PC-3 (cell line): ENCODE measurements around the gene SDR42E1. TPM values are rescaled to one million over a fixed set of nuclear protein-coding genes. Genes with fewer than 3 reads are reported as not detected.

Experiments
- ATAC-seq: fragments of 200-7000 bp; cut with Tn5 transposase; 2 replicates; pipeline ENCODE4 v1.9.1; 2020; ENCODE audit warnings: mild to moderate bottlenecking, moderate library complexity
- BruUV-seq: library from RNA; stranded (reverse); fragments of 400-500 nt; replicated peaks from 2 replicates; lab custom pipeline; 2021; lab: Mats Ljungman, UMichigan
- CTCF ChIA-PET: fragments of 300-600 bp; sonication (Branson Sonifier 250); formaldehyde crosslinking; loops from one replicate; lab custom pipeline; 2022; ENCODE audit warnings: antibody characterized with exemption; lab: Charles Lee
- POLR2A ChIA-PET: fragments of 300-600 bp; sonication (Branson Sonifier 250); formaldehyde crosslinking; loops from one replicate; lab custom pipeline; 2022; ENCODE audit warnings: antibody characterized with exemption; ENCODE audit not compliant: unreplicated experiment; lab: Charles Lee
- DNase-seq: peaks from one replicate; pipeline ENCODE4 v3.0.0-alpha.2; 2015
- H2AFZ ChIP-seq: fragments of 300-600 bp; sonication (generic); 2 replicates; pipeline ENCODE4 v1.6.0; 2016; ENCODE audit warnings: antibody characterized with exemption, low read length
- H3F3A ChIP-seq: fragments of 300-600 bp; sonication (generic); one replicate; pipeline ENCODE4 v1.6.0; 2017; ENCODE audit warnings: antibody characterized with exemption, low read length, control low read depth, mild to moderate bottlenecking; ENCODE audit not compliant: unreplicated experiment
- H3K27ac ChIP-seq: fragments of 300-600 bp; sonication (generic); 2 replicates; pipeline ENCODE4 v1.5.1; 2016; ENCODE audit warnings: mild to moderate bottlenecking, low read length
- H3K27me3 ChIP-seq: fragments of 300-600 bp; sonication (generic); 2 replicates; pipeline ENCODE4 v1.6.1; 2016; ENCODE audit warnings: low read length, mixed read lengths
- H3K36me3 ChIP-seq: fragments of 300-600 bp; sonication (generic); 2 replicates; pipeline ENCODE4 v1.6.1; 2016; ENCODE audit warnings: low read depth, mixed run types, low read length, mixed read lengths
- H3K4me1 ChIP-seq: fragments of 300-600 bp; sonication (generic); 2 replicates; pipeline ENCODE4 v1.5.1; 2016; ENCODE audit warnings: low read length; ENCODE audit not compliant: insufficient read depth
- H3K4me2 ChIP-seq: fragments of 300-600 bp; sonication (generic); 2 replicates; pipeline ENCODE4 v1.6.0; 2016; ENCODE audit warnings: low read length
- H3K4me3 ChIP-seq: fragments of 300-600 bp; sonication (generic); 2 replicates; pipeline ENCODE4 v1.5.1; 2016; ENCODE audit warnings: mild to moderate bottlenecking, low read length, mixed read lengths
- H3K79me2 ChIP-seq: fragments of 300-600 bp; sonication (generic); 2 replicates; pipeline ENCODE4 v1.6.1; 2017; ENCODE audit warnings: low read length, mixed read lengths
- H3K9ac ChIP-seq: fragments of 300-600 bp; sonication (generic); 2 replicates; pipeline ENCODE4 v1.6.0; 2016; ENCODE audit warnings: mild to moderate bottlenecking, low read length
- H3K9me2 ChIP-seq: fragments of 300-600 bp; sonication (generic); replicated peaks from 2 replicates; pipeline ENCODE4 v1.6.1; 2016; ENCODE audit warnings: mixed run types, low read length, mixed read lengths
- H3K9me3 ChIP-seq: fragments of 300-600 bp; sonication (generic); 2 replicates; pipeline ENCODE4 v1.6.1; 2016; ENCODE audit warnings: low read length, mixed read lengths
- H4K20me1 ChIP-seq: fragments of 300-600 bp; sonication (generic); 2 replicates; pipeline ENCODE4 v1.6.1; 2016; ENCODE audit warnings: low read length, mixed read lengths
- CTCF ChIP-seq: fragments of 300-600 bp; sonication (generic); conservative IDR thresholded peaks from 2 replicates; pipeline ENCODE4 v1.5.1; 2017; ENCODE audit warnings: antibody characterized with exemption, low read depth, mild to moderate bottlenecking, low read length
- EZH2 ChIP-seq: fragments of 300-600 bp; sonication (generic); IDR thresholded peaks from one replicate; pipeline ENCODE4 v1.6.1; 2017; ENCODE audit warnings: antibody characterized with exemption, mild to moderate bottlenecking, low read length; ENCODE audit not compliant: unreplicated experiment
- EZH2phosphoT487 ChIP-seq: fragments of 300-600 bp; sonication (generic); IDR thresholded peaks from 2 replicates; pipeline ENCODE4 v1.6.1; 2018; ENCODE audit warnings: mild to moderate bottlenecking, antibody characterized with exemption, low read length, borderline replicate concordance
- intact Hi-C: fragments of 100-400 bp; cut with micrococcal nuclease; formaldehyde crosslinking; loops from 2 replicates; pipeline ENCODE4 v1.9.0; 2023
- total RNA-seq: library from RNA; depleted of rRNA; stranded (reverse); fragments of >200 nt; gene quantifications from 2 replicates; pipeline ENCODE4 v1.2.3, GENCODE V29; 2014

Gene SDR42E1
- total RNA-seq, 1 experiment from 2014 or later = not detected

DNA sequence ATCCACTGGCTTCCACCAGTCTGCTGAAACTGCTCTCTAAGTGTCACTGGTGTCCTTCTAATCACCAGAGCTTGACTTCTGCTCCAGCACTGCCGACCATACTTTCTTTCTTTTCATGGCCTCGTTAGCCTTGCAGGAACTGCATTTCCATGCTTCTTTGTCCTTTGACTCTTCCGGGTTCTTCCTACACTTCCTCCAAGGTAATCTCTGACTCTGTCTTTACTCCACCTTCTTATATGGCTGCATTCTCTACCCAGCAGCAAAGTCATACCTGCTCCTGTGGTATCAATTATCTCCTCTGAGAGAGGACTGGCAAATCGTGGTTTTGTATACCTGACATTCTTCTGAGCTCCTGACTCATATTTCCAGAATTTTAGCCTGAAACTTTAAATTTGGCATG lies 30.3 kb upstream of the SDR42E1 start:
- H3K27me3 ChIP-seq = no peaks in the 10 kb centered on the region
- CTCF ChIA-PET = no interaction called here
- H3K79me2 ChIP-seq = no peaks in the 10 kb centered on the region
- no peak overlapping the region for H2AFZ ChIP-seq
- H3K27ac ChIP-seq = no peak overlapping the region
- POLR2A ChIA-PET = no interaction called here
- intact Hi-C loops = no loop called here
- ATAC-seq = no peak
- H3K36me3 ChIP-seq = no peaks in the 10 kb centered on the region
- no peaks in the 10 kb centered on the region for H3F3A ChIP-seq
- H3K4me1 ChIP-seq = no peaks in the 10 kb centered on the region
- H3K9me3 ChIP-seq = no peaks in the 10 kb centered on the region
- H3K9ac ChIP-seq = no peak overlapping the region
- no peak overlapping the region for H3K4me3 ChIP-seq
- DNase-seq = no peak
- H3K4me2 ChIP-seq = no peak overlapping the region
- no TSS peak for BruUV-seq
- H4K20me1 ChIP-seq = no peaks in the 10 kb centered on the region
- TF ChIP-seq CTCF (no peak), EZH2 (no peak), EZH2phosphoT487 (no peak)
- H3K9me2 ChIP-seq = no peaks in the 10 kb centered on the region

GRCh38 chr16:82040296-82040695 lies 29.0 kb upstream of the SDR42E1 start:
- no peaks in the 10 kb centered on the region for H3F3A ChIP-seq
- ChIA-PET POLR2A (no interaction called here), CTCF (no interaction called here)
- no peak overlapping the region for H3K9ac ChIP-seq
- intact Hi-C loops = no loop called here
- no peak overlapping the region for H3K27ac ChIP-seq
- ATAC-seq = no peak
- no peak for DNase-seq
- no peaks in the 10 kb centered on the region for H3K27me3 ChIP-seq
- TF ChIP-seq CTCF = no peak
- no peak for TF ChIP-seq EZH2phosphoT487
- no peaks in the 10 kb centered on the region for H3K9me2 ChIP-seq
- H3K9me3 ChIP-seq = no peaks in the 10 kb centered on the region
- H3K4me1 ChIP-seq = peaks cover 5% of the 10 kb centered on the region
- no peaks in the 10 kb centered on the region for H3K79me2 ChIP-seq
- no TSS peak for BruUV-seq
- no peak overlapping the region for H3K4me2 ChIP-seq
- no peak overlapping the region for H2AFZ ChIP-seq
- H3K36me3 ChIP-seq = no peaks in the 10 kb centered on the region
- H4K20me1 ChIP-seq = no peaks in the 10 kb centered on the region
- H3K4me3 ChIP-seq = no peak overlapping the region

GRCh38 chr16:82037666-82038065 lies 26.4 kb upstream of the SDR42E1 start:
- H3K9me3 ChIP-seq = no peaks in the 10 kb centered on the region
- H3K9me2 ChIP-seq = no peaks in the 10 kb centered on the region
- no peaks in the 10 kb centered on the region for H3K27me3 ChIP-seq
- ChIA-PET CTCF (no interaction called here), POLR2A (no interaction called here)
- TF ChIP-seq CTCF (no peak), EZH2phosphoT487 (no peak), EZH2 (no peak)
- no peak overlapping the region for H3K9ac ChIP-seq
- intact Hi-C loops = loop anchor here (10.0 kb wide), 1 partner anchor 143 kb away; no protein-coding TSS in a partner anchor
- no peak overlapping the region for H3K4me2 ChIP-seq
- H3K4me1 ChIP-seq = peaks cover 28% of the 10 kb centered on the region
- no peaks in the 10 kb centered on the region for H4K20me1 ChIP-seq
- no peaks in the 10 kb centered on the region for H3K36me3 ChIP-seq
- ATAC-seq (no peak), DNase-seq (no peak)
- no peak overlapping the region for H2AFZ ChIP-seq
- no peaks in the 10 kb centered on the region for H3F3A ChIP-seq
- no peak overlapping the region for H3K27ac ChIP-seq
- H3K79me2 ChIP-seq = no peaks in the 10 kb centered on the region
- H3K4me3 ChIP-seq = no peak overlapping the region
- BruUV-seq = no TSS peak
